Myocyte (in vitro differentiated cells): Measurements from ENCODE around the gene DDX31. TPM values are rescaled to one million over a fixed set of nuclear protein-coding genes. Genes with fewer than 3 reads are reported as not detected.
"Not testable (repeated sequence)": the region's sequence is repeated elsewhere in the genome, so short reads cannot be mapped to it uniquely, and the experiment has no call there.

Source experiments
- DNase-seq: peaks from one replicate; pipeline ENCODE4 v3.0.0-alpha.2; 2012; ENCODE audit warnings: low read depth
- total RNA-seq: library from RNA; depleted of rRNA; stranded (reverse); fragments of >200 nt; gene quantifications from 2 replicates; pipeline ENCODE4 v1.2.3, GENCODE V29; 2014

DDX31 gene
- total RNA-seq, 1 donor from 2014 or later: 14.3 TPM

DNA sequence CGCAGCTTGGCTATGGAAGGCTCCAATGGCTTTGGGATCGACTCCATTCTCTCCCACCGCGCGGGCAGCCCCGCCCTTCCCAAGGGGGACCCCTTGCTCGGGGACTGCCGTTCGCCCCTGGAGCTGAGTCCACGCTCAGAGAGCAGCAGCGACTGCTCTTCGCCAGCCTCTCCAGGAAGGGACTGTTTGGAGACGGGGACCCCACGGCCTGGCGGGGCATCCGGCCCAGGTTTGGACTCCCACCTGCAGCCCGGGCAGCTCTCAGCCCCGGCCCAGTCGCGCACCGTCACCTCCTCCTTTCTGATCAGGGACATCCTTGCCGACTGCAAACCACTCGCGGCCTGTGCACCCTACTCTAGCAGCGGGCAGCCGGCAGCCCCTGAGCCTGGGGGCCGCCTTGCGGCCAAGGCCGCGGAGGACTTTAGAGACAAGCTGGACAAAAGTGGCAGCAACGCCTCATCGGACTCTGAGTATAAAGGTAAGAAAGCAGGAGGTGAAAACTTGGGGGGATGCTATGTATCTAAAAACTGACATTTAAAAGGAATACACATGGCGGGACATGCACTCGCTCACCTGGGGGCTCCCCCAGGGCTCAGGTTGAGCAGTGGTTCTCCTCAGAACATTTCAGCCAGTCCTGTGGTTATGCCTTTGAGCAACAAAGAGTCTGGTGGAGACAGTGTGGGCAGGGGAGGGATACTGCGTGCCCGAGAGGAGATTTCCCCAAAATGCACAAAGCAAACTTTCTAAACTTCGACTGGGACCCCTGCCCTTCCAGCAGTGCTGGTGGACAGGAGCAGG, 86.8 kb downstream of the DDX31 start:
- DNase-seq: no peak

DNA sequence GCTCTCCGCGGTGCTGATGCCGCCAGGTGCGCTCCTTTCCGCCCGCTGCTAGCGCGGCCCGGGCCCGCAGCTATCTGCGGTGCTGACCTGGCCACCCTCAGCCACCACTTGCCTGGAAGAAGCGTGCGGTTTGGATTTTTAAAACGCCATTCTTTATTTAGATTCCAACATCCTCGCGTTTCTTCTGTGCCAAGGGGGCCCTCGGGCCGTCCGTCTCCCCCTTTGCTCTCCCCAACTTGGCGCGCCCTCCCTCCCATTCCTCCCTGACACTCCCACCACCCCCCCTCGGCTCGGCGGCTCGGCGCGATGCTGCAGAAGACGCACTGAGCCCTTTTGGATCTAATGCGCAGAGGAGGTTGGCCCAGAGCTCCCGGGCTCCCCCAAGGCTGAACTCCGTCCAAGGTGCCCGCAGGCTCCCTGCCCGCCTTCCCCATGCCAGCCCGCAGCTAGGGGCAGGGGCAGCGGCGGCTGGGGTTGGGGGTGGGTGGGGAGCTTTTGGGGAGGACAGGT, 87.5 kb downstream of the DDX31 start, which contains the start of gene BARHL1:
TSS of gene BARHL1 (plus strand) at position 331 of the 510 bp plus-strand sequence. CDS start 192 bp downstream, outside the sequence.
- no peak for DNase-seq

DNA sequence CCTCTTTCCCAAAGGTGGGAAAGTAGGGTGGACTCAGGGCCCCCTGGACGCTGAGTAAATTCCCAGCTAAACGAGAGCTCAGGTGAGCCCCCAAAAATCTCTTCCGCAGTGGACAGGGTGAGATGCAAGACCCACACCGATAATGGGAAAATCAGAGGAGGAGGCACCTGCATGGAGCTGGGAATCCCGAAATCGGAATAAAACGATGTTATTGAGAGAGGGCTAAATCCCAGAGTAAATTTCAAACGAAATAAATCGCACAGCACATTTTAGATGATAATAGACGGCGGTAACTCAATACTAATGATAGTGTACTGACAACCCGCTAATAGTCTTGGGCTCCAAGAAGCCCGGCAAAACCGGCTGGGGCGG, 90.4 kb downstream of the DDX31 start:
- no peak for DNase-seq

DNA sequence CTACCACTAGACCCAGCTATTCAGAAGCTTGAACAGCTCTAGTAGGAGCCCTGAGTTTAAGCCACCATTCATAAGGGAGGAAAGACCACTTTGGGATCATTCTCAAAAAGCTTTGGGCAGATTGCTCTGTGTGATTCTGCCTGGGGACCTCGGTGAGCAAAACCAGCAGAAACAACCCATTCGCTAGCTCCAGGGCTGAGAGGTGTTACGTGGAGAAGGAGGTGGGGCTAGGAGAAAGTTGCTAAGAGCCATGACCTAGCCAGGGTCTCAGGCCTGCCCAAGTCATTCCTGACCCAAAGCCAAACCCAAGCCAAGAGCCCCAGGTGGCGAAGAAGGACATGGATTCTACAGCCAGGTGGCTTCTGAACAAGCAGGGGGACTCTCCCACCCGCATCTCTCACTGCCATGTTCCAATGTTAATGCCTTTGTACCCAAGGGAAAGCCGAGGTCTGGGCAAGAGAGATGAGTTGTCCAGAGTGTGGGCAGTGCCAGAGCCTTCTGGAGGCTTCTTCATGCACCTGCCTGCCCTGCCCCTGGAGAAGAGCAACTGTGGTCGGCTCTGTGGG, 91.3 kb downstream of the DDX31 start:
- no peak for DNase-seq

DNA sequence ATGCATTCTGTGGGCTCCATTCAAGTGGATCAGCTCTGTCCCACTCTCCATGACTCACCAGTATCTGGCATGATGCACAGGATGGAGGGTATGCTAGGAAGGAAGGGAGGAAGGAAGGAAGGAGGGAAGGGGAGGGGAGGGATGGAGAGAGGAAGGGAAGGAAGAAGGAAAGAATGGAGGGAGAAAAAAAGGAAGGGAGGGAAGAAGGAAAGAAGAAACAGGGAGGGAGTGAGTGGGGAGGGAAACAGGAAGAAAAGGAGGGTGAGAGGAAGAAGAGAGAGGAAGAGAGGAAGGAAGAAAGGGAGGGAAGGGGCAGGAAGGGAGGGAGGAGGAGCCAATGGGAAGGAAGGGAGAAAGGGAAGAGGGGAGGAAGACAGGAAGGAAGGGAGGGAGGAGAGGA, 92.7 kb downstream of the DDX31 start:
- no peak for DNase-seq

DNA sequence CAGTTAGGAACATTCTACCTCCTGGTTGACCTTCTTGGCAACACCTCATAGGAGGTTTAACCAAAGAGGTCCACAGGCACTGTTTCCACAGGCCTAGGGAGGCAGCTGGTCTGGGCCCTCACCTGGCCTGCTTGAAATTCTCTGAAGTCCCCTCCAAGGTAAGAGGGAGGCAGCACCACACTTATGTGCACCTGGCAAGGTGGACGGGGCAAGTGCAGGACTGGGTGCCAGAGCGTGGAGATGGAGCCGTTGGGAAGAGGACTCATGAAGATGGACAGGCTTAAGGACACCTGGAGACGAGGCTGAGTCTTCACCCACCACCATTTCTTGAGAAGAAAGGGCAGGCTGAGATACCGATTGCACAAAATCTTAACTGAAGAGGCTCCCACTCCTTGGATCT, 94.0 kb downstream of the DDX31 start:
- no peak for DNase-seq

DNA sequence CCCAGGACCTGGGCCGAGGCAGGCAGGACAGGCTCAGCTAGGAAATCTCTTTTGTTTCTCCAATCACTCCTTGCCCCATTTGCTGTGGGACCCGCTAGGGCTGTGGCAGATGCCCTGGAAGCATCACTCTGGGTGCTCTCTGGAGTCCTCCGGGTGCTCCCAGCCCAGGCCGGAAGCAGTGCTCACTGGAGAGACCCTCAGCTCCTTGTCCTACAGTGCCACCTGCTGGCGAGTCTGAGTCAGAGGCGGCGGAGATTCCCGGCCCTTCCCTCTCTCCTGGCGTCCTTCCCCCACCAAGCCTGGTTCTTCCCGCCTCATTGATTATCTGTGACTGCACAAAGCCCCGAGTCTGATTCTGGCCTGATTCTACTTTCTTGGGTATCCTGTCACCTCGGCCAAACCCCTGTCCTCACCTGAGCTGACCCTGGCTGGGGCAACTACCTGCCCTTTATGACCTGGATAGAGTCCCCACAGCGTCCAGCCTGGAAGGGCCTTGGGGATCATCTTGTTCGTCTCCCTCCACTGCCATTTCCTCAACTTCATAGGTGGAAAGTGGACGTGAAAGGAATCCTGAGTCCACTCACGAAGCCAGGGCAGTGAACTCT, 94.7 kb downstream of the DDX31 start:
- DNase-seq: peak; percentile 70

DNA sequence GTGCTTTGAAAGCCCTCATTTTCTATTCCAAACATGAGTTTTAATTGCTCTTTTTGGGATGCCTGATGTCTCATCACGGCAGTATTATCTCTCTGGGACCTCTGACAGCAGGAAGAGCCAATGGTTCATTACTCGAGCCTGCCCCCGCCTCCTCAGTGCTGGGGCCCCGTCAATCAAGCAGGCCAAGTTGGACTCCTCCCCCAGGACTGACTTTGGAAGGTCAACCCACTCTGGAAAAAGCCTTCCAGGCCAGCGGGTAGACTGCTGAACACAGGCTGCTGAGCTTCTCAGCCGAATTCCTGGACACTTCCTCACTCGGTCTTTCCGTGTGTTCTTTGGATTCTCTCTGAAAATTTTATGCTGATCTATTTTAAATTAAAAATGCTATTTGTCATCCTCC, 96.9 kb downstream of the DDX31 start:
- DNase-seq: no peak

DNA sequence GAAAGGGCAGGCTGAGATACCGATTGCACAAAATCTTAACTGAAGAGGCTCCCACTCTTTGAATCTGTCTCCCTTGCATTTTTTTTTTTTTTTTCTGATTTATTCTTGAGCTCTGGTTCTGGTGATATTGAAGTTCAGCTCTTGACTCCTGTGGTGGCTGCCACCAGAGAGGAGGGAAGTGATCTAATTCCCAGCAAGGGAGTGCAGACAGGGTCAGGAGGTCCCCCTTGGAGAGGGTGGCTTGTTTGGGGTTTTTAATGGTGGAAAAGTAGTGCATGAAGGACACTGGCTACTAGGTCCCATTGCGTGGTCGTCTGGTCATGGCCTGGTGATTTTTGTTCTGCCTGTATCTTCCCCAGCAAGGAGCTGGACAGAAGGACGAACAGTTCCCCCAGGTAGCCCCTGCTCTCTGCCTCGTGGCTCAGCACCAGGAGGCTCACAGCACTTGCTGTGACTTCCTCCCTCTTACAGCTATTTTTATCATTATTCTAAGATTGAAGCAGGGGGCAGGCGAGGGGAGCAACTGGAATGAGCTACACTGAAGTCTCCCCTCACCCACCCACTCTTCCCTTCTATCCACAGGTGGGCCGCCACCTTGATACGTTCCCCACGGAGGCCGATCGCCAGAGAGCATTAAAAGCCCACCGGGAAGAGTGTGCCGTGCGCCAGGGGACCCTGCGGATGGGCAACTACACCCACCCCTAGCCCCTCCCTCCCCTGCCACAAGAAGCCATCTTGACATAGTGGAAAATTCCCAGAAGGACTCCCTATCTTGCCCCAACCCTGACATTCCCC, 97.8 kb downstream of the DDX31 start:
- no peak for DNase-seq

DNA sequence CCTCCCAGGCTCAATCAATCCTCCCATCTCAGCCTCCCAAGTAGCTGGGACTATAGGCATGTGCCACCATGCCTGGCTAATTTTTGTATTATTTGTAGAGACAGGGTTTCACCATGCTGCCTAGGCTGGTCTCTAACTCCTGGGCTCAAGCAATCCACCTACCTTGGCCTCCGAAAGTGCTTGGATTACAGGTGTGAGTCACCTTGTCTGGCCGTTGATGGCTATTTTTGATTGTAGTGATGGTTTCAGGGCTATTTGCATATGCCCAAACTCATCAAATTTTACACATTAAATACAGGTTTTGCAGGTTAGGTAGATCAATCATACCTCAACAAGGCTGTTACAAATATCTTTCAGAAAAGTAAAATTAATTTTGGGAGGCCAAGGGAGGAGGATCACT, 101.0 kb downstream of the DDX31 start:
- not testable (repeated sequence) for DNase-seq

DNA sequence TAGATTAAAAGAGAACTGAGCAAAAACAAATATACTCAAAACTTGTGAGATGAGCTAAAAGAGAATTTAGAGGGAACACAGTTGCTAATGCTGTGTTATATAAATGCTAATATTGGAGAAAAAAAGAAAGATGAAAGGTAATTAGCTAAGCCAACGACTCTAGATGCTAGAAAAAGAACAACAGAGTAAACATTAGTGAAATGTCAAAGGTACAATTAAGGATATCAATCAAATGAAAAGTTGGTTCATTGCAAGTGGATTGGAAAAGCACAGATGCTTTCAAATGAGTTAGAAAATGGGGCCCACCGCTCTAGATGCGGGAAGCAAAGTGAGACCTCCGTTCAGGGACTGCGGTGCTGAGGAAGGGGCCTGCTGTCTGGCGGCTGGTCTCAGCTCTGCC, 105.3 kb downstream of the DDX31 start:
- no peak for DNase-seq

DNA sequence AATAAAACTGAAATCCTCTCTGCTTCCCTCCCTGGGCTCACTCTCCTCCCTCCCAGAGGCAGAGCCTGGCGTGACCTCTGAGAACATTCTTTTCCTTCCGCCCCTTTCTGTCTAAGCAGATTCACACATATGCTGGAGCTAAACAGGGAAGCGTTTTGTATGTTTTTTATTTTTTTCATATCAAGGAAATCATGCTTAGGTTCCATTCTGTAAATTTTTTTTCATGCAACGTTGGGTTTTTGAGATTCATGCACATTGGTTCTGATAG, 107.5 kb downstream of the DDX31 start:
- no peak for DNase-seq

DNA sequence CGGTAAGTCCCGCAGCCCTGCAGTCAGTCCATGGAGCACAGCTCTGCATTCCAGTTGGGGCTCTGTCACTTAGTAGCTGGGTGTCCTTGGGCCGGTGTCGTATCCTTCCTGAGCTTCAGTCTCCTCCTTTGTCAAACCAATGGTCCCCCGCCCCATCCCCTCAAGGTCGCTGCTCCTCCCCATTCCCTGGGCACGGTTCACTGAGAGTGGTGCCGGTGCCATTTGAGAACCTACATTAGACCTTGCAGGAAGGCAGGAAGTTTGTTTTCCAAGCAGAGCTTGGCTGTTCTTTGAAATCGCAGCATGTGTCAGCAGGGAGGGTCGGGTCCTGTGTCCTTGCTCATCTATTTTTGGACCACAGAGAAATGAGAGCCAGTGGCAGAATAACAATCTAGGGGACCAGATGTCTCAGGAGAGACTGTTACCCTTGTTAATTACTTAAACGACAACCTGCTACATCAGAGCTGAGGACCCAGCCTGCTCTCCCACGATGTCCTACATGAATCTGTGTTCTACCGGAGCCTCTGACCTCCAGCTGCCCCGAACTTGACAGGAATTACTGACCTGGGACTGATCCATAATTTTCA, 109.1 kb downstream of the DDX31 start:
- no peak for DNase-seq

DNA sequence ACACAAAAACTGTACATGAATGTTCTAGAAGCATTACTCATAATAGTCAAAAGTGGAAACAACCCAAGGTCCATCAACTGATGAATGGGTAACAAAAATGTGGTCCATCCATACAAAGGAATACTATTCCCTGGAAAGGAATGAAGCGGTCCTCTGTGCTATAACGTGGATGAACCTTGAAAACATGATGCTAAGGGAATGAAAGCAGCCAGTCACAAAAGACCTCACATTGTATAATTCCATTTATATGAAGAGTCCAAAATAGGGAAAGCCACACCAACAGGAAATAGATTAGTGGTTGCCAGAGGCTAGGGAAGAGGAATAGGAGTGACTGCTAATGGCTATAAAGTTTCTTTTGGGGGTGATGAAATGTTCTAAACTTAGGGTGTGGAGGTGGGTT, 110.1 kb downstream of the DDX31 start:
- no peak for DNase-seq

DNA sequence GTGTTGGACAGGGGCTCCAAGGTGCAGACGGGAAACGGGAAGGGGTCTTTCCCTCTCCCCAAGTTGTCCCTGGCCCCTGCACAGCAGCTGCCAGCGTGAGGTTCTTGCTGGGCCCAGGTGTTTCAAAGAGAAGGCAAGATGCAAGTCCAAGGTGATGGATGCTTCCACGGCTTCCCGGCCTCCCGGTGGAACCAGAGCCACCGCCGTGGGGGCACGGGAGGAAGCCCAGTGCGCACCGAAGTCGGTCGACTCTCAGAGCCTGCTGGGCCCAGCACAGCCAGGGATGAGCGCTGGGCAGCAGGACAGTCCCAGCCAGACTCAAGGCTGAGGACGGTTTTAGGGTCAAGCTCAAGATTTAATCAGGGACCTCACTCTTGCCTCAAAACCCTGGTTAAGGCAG, 112.6 kb downstream of the DDX31 start:
- DNase-seq: no peak

DNA sequence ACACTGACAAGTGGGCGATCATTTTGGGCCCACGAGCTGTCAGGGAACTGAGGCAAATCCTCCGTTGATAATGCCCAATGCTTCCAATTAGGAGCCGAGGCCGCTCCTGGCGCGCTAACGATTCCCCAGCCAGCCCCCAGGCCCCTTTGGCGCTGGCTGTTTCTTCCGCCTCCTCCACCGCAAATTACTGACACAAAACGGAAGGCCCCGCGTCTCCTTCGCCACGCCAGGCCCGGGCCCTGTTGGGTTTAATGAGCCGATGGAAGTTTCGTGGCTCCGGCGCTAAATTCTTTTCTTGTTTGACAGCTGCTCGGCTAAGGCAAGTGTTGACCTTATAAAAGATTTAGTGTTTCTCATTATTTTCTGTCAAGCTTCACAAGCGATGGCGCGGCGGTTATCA, 113.1 kb downstream of the DDX31 start:
- DNase-seq: no peak

DNA sequence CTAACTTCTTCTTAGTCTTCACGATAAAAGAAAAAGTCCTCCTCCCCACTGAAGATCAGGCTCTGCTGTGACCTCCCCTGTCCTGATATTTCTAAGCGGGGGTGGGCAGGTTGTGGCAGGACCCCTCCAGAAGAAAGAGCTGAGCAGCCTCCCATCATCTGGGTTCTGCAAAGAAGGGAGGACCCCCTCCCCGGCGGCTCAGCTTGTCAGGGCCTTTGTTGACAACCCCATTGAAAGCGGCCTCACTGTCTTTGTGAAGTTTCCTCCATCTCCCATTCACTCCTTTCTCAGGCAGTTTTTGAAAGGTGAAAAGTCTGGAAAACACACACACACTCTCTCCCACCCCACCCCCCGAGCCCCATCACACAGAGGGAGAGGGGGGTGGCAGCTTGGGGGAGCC, 113.5 kb downstream of the DDX31 start:
- DNase-seq: no peak

DNA sequence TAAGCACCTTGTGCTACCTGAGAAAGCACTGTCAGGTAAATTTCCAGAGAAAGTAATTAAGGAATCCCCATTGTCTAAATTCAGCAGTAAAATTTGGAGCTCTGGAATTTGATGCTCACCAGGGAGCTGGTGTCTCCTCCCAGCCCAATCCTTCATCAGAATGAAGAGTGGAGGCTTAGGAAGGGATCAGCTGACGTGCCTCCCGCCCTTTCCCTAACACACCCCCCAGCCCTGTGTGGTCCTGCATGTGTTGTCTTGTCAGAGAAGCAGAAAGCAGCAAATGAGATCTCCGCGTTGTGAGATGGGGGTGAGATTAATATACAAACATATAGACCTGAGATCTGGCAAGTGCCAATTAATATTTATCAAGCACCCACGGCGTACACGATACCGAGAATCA, 114.3 kb downstream of the DDX31 start:
- no peak for DNase-seq

DNA sequence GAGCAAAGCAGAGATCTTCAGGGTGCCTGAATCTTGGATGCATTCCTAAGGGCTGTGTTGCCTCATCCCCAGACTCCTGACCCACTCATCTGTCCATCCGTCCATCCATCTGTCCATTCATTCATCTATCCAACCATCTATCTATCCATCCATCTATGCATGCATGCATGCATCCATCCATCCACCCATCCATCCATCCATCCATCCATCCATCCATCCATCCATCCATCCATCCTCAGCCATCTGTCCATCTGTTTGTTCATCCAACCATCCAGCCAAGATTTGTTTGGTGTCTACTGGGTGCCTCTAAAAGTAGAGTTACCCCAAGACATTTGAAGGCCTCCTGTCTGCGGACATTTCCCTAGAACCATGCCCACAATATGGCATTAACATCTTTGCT, 115.0 kb downstream of the DDX31 start:
- no peak for DNase-seq

DNA sequence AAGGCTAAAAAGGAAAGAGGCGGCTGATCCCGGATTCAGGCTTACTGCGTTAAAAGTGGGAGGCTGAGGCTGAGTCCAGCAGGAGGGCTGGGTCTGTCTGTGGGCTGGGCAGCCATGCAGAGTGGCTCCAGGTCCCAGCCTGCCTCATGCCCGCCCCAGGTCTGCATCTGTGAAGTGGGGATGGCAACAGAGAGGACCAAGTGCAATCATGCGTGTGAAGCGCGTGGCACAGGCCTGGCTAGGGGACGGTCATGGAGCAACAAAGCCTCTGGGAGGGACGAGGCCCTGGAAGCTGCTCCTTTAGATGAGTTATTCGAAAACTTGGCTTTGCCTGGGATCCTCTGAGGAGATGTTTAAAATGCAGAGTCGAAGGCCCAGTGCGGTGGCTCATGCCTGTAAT, 117.7 kb downstream of the DDX31 start:
- no peak for DNase-seq

DNA sequence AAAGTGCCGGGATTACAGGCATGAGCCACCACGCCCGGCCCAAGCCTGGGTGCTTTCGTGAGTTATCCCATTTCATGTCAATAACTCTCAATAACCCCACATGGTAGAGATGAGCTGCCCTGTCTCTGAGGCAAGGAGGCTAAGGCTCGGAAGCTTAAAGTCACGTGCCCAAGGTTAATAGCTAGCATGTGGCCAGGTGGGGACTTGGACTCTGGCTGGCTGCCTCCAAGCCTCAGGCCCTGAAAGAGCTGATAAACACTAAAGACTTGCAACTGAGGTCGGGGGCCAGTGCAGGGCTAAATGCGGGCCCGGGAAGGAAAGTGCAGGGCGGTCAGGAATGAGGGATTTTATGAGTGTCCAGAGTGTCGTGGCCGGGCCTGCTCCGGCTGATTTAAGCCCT, 118.2 kb downstream of the DDX31 start:
- no peak for DNase-seq
